Retinal pigment epithelial cell (primary cell): ENCODE data around the gene ZNF423.

Experiments
- DNase-seq: peaks from one replicate; pipeline ENCODE4 v3.0.0-alpha.2; 2010; ENCODE audit warnings: low read depth
- H3K4me3 ChIP-seq: 2 replicates; pipeline ENCODE4 v1.5.1; 2011; ENCODE audit warnings: mild to moderate bottlenecking, low read length, control low read depth, moderate library complexity
- TF ChIP-seq, protein P1 (sequence below): conservative IDR thresholded peaks from 2 replicates; pipeline ENCODE4 v1.5.1; 2011; ENCODE audit warnings: low read depth, low read length, control low read depth, inconsistent platforms

ZNF423 gene

DNA sequence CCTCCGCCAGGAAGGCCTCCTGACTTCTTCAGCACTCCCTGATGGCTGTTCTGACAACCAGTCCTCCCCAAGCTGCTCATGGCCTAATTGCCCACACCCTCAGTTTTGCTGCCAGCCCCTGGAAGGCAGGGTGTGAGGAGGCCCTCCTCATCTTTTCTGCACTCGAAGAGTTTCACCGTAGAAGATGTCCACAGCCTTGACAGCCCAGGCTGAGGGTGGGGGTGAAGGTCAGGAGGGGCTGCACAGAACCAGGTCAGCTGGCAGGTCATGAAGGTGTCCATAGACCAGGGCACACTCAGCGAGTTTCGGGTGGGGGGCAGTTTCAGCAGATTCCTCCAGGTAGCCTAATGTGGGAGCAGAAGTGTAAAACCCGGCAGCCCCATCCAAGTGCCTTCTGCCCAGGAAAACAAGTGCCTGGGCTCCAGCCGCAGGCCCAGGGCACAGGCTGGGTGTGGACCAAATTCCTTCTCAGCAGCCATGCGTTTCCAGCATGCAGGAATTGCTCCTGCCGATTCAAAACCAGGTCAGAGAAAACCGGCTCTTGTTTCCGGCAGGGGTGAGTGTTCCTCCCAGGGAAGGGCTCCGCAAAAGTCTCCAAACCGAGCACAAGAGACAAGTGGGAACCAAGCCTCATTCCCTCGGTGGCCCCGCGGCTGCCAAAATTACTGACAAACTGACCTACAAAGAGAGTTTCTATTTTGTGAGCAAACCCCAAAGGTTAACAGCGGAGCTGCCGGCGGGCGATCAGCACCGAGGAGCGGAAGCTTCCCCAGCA, 253.5 kb downstream of the ZNF423 start:
- DNase-seq: no peak
- TF ChIP-seq, protein P1, sequence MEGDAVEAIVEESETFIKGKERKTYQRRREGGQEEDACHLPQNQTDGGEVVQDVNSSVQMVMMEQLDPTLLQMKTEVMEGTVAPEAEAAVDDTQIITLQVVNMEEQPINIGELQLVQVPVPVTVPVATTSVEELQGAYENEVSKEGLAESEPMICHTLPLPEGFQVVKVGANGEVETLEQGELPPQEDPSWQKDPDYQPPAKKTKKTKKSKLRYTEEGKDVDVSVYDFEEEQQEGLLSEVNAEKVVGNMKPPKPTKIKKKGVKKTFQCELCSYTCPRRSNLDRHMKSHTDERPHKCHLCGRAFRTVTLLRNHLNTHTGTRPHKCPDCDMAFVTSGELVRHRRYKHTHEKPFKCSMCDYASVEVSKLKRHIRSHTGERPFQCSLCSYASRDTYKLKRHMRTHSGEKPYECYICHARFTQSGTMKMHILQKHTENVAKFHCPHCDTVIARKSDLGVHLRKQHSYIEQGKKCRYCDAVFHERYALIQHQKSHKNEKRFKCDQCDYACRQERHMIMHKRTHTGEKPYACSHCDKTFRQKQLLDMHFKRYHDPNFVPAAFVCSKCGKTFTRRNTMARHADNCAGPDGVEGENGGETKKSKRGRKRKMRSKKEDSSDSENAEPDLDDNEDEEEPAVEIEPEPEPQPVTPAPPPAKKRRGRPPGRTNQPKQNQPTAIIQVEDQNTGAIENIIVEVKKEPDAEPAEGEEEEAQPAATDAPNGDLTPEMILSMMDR: no peak
- no peak overlapping the region for H3K4me3 ChIP-seq

DNA sequence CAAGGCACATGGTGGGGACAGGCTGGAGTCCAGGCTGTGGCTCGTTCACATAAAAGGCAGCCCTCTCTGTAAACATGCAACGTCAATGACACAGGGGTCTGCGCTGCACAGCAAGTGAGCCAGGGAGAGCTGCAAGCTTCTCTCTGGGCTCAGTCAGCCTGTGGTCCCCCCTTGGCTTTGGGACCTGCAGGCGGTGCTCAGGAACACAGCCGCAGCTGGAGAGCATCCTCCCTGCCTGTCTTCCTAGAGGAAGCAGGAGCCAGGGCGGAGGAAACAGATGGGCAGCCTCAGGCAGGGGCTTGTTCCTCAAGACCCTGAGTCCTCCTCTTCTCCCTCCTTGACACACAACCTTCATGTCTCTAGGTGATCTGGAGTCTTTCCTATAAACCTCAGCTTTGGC, 254.3 kb downstream of the ZNF423 start:
- no peak for DNase-seq
- TF ChIP-seq, protein P1: no peak

GRCh38 chr16:49600976-49601375, 254.9 kb downstream of the ZNF423 start:
- H3K4me3 ChIP-seq: no peak overlapping the region
- no peak for DNase-seq
- TF ChIP-seq, protein P1: no peak

More for the DNA sequence above, 254.3 kb downstream of the ZNF423 start:
- no peak overlapping the region for H3K4me3 ChIP-seq

- TF ChIP-seq, protein P1: no peak
- H3K4me3 ChIP-seq: no peak overlapping the region
- no peak for DNase-seq
Observed at GRCh38 chr16:49600536-49600935, 255.4 kb downstream of the ZNF423 start.

GRCh38 chr16:49599704-49600103, 256.2 kb downstream of the ZNF423 start:
- TF ChIP-seq, protein P1: no peak
- no peak overlapping the region for H3K4me3 ChIP-seq
- no peak for DNase-seq

GRCh38 chr16:49599281-49599680, 256.6 kb downstream of the ZNF423 start:
- no peak overlapping the region for H3K4me3 ChIP-seq
- no peak for DNase-seq
- TF ChIP-seq, protein P1: no peak

DNA sequence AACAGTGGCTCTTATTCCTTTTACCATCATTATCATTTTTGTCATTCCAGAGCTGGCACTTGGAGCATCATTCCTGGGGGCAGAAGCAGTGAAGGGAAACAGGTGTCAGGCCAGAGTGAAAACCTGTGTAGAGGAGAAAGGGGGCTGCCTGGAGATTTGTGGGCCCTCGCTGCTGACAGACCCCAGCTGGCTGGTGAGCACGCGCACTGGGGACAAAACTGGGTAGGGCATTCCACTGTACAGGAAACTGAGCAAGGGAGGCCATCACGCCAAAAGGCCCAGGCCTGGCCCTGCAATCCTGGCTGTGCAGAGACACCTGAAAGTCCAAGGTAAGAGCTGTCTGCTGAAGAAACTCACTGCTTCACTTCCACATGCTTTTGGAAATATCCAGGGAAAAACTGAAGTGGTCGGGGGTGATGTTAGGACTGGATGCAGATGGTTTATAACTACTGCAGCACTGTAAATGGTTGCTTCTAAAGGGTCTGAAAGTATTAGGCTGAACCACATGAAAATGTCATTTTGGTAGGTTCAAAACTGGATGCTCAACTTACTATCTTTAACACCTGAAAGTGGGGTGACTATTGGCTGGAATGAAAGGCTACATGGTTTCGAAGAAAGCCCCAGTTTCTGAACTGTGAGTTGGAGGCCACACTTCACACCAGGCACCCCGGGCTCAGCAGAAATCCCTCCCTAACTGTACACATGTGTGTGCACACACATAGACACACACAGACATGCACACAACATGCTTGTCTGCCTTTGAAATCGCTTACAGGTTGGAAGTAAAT, 257.3 kb downstream of the ZNF423 start:
- TF ChIP-seq, protein P1: no peak
- DNase-seq: no peak
- H3K4me3 ChIP-seq: no peak overlapping the region
